HepG2 (cell line): ENCODE results near the gene TPRG1L. TPM values are rescaled to one million over a fixed set of nuclear protein-coding genes. Genes with fewer than 3 reads are reported as not detected.

Experiments used
- AHR ChIP-seq: IDR thresholded peaks from 2 replicates; pipeline ENCODE4 v1.6.1; 2018; ENCODE audit warnings: missing genetic modification reagents, missing compliant biosample characterization
- HIVEP1 ChIP-seq: sonication (generic); formaldehyde crosslinking; IDR thresholded peaks from 2 replicates; pipeline ENCODE4 v1.4.0; 2020; ENCODE audit warnings: mild to moderate bottlenecking, missing genetic modification reagents
- HNF4G ChIP-seq, 2 experiments: sonication (generic) in 1 of 2; formaldehyde crosslinking in 1 of 2; IDR thresholded peaks; 2 replicates each; pipeline versions ENCODE4 v1.4.0 to v1.6.1; 2011 to 2020; ENCODE audit warnings: borderline replicate concordance in 2 of 2, low read depth in 2 of 2, mild to moderate bottlenecking in 2 of 2, low read length in 1 of 2, missing genetic modification reagents in 1 of 2, moderate library complexity in 1 of 2
- HNRNPLL ChIP-seq: fragments of 200-400 bp; formaldehyde crosslinking; IDR thresholded peaks from 2 replicates; pipeline ENCODE4 v1.6.1; 2017; ENCODE audit warnings: mild to moderate bottlenecking, low read depth, low read length; ENCODE audit not compliant: poor library complexity, severe bottlenecking
- IRF1 ChIP-seq: sonication (generic); formaldehyde crosslinking; IDR thresholded peaks from 2 replicates; pipeline ENCODE4 v1.4.0; 2020; ENCODE audit warnings: low read depth, mild to moderate bottlenecking, missing genetic modification reagents
- MTF1 ChIP-seq: sonication (generic); formaldehyde crosslinking; IDR thresholded peaks from 2 replicates; pipeline ENCODE4 v1.5.0; 2020; ENCODE audit warnings: missing genetic modification reagents
- RXRB ChIP-seq: IDR thresholded peaks from 2 replicates; pipeline ENCODE4 v1.6.1; 2016; ENCODE audit warnings: borderline replicate concordance, missing genetic modification reagents, missing compliant biosample characterization
- SIX4 ChIP-seq: sonication (generic); formaldehyde crosslinking; IDR thresholded peaks from 2 replicates; pipeline ENCODE4 v1.4.0; 2020; ENCODE audit warnings: missing genetic modification reagents
- SRSF4 ChIP-seq: fragments of 200-400 bp; formaldehyde crosslinking; IDR thresholded peaks from one replicate; pipeline ENCODE4 v1.6.1; 2018; ENCODE audit warnings: mild to moderate bottlenecking, low read depth, low read length, moderate library complexity; ENCODE audit not compliant: poor library complexity, severe bottlenecking
- ZC3H13 ChIP-seq: sonication (generic); formaldehyde crosslinking; IDR thresholded peaks from 2 replicates; pipeline ENCODE4 v1.8.1; 2023; ENCODE audit warnings: mild to moderate bottlenecking, missing genetic modification reagents, moderate library complexity
- ZMYM4 ChIP-seq: sonication (generic); formaldehyde crosslinking; IDR thresholded peaks from 2 replicates; pipeline ENCODE4 v1.8.1; 2023; ENCODE audit warnings: mild to moderate bottlenecking, missing genetic modification reagents
- ZNF235 ChIP-seq: sonication (generic); formaldehyde crosslinking; IDR thresholded peaks from 2 replicates; pipeline ENCODE4 v1.8.1; 2023; ENCODE audit warnings: mild to moderate bottlenecking, missing genetic modification reagents, borderline replicate concordance
- ZNF335 ChIP-seq: sonication (generic); formaldehyde crosslinking; IDR thresholded peaks from 2 replicates; pipeline ENCODE4 v1.4.0; 2020; ENCODE audit warnings: missing genetic modification reagents
- ZNF619 ChIP-seq: sonication (generic); formaldehyde crosslinking; IDR thresholded peaks from 2 replicates; pipeline ENCODE4 v1.4.0; 2020; ENCODE audit warnings: mild to moderate bottlenecking, missing genetic modification reagents
- ZNF678 ChIP-seq: sonication (generic); formaldehyde crosslinking; IDR thresholded peaks from 2 replicates; pipeline ENCODE4 v1.4.0; 2020; ENCODE audit warnings: mild to moderate bottlenecking, missing genetic modification reagents
- ZNF761 ChIP-seq: sonication (generic); formaldehyde crosslinking; conservative IDR thresholded peaks from 2 replicates; pipeline ENCODE4 v1.4.0; 2020; ENCODE audit warnings: mild to moderate bottlenecking, missing genetic modification reagents
- ZNF772 ChIP-seq: sonication (generic); formaldehyde crosslinking; IDR thresholded peaks from 2 replicates; pipeline ENCODE4 v1.5.0; 2020; ENCODE audit warnings: mild to moderate bottlenecking, missing genetic modification reagents
- ZNF800 ChIP-seq: sonication (generic); formaldehyde crosslinking; IDR thresholded peaks from 2 replicates; pipeline ENCODE4 v1.4.0; 2020; ENCODE audit warnings: missing genetic modification reagents
- polyA plus RNA-seq, 8 experiments: library from polyadenylated mRNA; depleted of rRNA in 3 of 8; stranded (reverse) in 7 of 8; unstranded in 1 of 8; fragments of >200 nt; fragmentation: Illumina TruSeq in 4 of 8; extraction: Trizol in 4 of 8; gene quantifications; 2 replicates each; pipeline versions ENCODE4 v1.2.1 to v1.2.3, GENCODE V29; 2011 to 2016; ENCODE audit warnings: low read depth in 4 of 8, missing spikeins in 1 of 8, mixed read lengths in 1 of 8; ENCODE audit not compliant: insufficient read depth in 1 of 8
- total RNA-seq, 5 experiments: library from RNA; depleted of rRNA; stranded (reverse); fragments of >200 nt; fragmentation: Illumina TruSeq; extraction: Trizol; gene quantifications; 2 replicates each; pipeline ENCODE4 v1.2.3, GENCODE V29; 2016; ENCODE audit warnings: low read depth in 1 of 5
- TF ChIP-seq, protein P1 (sequence below): IDR thresholded peaks from 2 replicates; pipeline ENCODE4 v1.6.1; 2012; ENCODE audit warnings: inconsistent platforms
- TF ChIP-seq, protein P2 (sequence below): sonication (generic); formaldehyde crosslinking; IDR thresholded peaks from 2 replicates; pipeline ENCODE4 v1.4.0; 2020; ENCODE audit warnings: mild to moderate bottlenecking, missing genetic modification reagents
- TF ChIP-seq, protein P3 (sequence below): sonication (generic); formaldehyde crosslinking; IDR thresholded peaks from 2 replicates; pipeline ENCODE4 v1.4.0; 2020; ENCODE audit warnings: missing genetic modification reagents, borderline replicate concordance

Gene TPRG1L
- total and polyA plus RNA-seq, 2 of the 13 experiments (the other 11 are each of a cell fraction or from before 2014, with no cell fraction given): 21.3 to 37.4 TPM

DNA sequence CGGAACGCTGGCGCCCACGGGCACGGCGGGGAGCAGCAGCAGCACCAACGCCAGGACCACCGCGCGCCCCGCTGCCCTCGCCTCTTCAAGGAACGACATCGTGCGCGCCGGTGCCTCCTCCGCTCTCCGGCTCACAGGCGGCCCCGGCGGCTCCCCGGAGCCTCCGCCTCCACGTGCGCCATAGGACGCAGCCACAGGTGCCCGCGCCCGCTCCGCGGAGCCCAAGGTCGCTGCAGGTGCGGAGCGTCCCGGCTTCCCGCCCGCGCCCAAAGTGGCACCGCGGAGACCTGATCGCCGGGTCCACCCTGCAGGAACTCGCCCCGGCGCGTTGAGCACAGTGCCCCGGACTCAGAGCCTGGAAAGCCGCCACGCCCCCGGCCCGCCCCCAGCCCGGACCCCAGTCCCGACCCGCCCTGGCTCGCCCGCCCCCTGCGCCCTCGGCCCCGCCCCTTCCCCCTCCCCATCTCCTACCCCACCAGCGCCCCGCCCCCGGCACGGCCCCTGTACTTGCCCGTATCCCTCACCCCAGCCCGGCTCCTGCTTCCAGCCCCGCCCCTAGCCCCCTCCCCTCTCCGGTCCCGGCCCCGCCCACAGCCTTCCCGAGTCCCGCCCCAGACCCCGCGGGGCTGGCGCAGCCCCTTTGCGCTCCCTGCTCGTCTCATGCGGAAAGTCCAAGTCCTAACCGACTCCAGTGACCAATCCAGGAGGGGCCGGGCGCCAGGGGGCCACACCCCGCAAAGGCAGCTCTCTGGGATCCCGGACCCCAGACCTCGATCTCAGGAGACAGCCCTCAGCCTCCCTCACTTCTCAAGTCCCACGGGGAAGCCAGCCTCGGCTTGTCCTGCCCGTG lies 13.4 kb upstream of the TPRG1L start, which contains the start of gene MEGF6 (continued):
- no peak for TF ChIP-seq ZNF335 (CRISPR knock-in tag)
- no peak for TF ChIP-seq ZNF678 (CRISPR knock-in tag)
- 0 out of 2 replicates have a peak, but pooled peaks have one; percentile 27 for TF ChIP-seq ZC3H13 (CRISPR knock-in tag)
- TF ChIP-seq ZMYM4 (CRISPR knock-in tag): no peak
- TF ChIP-seq ZNF619 (CRISPR knock-in tag): no peak
- TF ChIP-seq SIX4 (CRISPR knock-in tag): no peak
- no peak for TF ChIP-seq RXRB (CRISPR knock-in tag)
- TF ChIP-seq HNF4G (IDR thresholded peaks at IDR 0.05; ENCODE audit: borderline replicate concordance, low read depth, low read length): no peak
- TF ChIP-seq HNF4G (CRISPR knock-in tag; IDR thresholded peaks at IDR 0.05; ENCODE audit: borderline replicate concordance, low read depth): no peak
- TF ChIP-seq, protein P1, sequence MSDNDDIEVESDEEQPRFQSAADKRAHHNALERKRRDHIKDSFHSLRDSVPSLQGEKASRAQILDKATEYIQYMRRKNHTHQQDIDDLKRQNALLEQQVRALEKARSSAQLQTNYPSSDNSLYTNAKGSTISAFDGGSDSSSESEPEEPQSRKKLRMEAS: 0 out of 2 replicates have a peak, but pooled peaks have one; percentile 42
- no peak for TF ChIP-seq ZNF235 (CRISPR knock-in tag)
- no peak for TF ChIP-seq HIVEP1
- TF ChIP-seq, protein P2, sequence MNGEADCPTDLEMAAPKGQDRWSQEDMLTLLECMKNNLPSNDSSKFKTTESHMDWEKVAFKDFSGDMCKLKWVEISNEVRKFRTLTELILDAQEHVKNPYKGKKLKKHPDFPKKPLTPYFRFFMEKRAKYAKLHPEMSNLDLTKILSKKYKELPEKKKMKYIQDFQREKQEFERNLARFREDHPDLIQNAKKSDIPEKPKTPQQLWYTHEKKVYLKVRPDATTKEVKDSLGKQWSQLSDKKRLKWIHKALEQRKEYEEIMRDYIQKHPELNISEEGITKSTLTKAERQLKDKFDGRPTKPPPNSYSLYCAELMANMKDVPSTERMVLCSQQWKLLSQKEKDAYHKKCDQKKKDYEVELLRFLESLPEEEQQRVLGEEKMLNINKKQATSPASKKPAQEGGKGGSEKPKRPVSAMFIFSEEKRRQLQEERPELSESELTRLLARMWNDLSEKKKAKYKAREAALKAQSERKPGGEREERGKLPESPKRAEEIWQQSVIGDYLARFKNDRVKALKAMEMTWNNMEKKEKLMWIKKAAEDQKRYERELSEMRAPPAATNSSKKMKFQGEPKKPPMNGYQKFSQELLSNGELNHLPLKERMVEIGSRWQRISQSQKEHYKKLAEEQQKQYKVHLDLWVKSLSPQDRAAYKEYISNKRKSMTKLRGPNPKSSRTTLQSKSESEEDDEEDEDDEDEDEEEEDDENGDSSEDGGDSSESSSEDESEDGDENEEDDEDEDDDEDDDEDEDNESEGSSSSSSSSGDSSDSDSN (CRISPR knock-in tag): 0 out of 2 replicates have a peak, but pooled peaks have one; percentile 19
- TF ChIP-seq MTF1 (CRISPR knock-in tag): no peak
- TF ChIP-seq AHR (CRISPR knock-in tag): no peak
- TF ChIP-seq, protein P3, sequence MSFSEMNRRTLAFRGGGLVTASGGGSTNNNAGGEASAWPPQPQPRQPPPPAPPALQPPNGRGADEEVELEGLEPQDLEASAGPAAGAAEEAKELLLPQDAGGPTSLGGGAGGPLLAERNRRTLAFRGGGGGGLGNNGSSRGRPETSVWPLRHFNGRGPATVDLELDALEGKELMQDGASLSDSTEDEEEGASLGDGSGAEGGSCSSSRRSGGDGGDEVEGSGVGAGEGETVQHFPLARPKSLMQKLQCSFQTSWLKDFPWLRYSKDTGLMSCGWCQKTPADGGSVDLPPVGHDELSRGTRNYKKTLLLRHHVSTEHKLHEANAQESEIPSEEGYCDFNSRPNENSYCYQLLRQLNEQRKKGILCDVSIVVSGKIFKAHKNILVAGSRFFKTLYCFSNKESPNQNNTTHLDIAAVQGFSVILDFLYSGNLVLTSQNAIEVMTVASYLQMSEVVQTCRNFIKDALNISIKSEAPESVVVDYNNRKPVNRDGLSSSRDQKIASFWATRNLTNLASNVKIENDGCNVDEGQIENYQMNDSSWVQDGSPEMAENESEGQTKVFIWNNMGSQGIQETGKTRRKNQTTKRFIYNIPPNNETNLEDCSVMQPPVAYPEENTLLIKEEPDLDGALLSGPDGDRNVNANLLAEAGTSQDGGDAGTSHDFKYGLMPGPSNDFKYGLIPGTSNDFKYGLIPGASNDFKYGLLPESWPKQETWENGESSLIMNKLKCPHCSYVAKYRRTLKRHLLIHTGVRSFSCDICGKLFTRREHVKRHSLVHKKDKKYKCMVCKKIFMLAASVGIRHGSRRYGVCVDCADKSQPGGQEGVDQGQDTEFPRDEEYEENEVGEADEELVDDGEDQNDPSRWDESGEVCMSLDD (CRISPR knock-in tag): no peak
- peak; percentile 58; the same call in 1 of the 2 replicates for TF ChIP-seq ZNF800 (CRISPR knock-in tag)
- no peak for TF ChIP-seq ZNF772 (CRISPR knock-in tag)
- TF ChIP-seq SRSF4: no peak
- peak; percentile 40 for TF ChIP-seq HNRNPLL
- no peak for TF ChIP-seq ZNF761 (CRISPR knock-in tag)
- TF ChIP-seq IRF1 (CRISPR knock-in tag): no peak
